Activated effector memory CD4-positive, alpha-beta T cell treated with anti-CD3 and anti-CD28 coated beads, Interleukin-2, amount 50 U/mL, for 16 hours (primary cell): ENCODE results near the gene GALK2.
"Not testable (repeated sequence)": the region's sequence is repeated elsewhere in the genome, so short reads cannot be mapped to it uniquely, and the experiment has no call there.

Experiments used
- DNase-seq: peaks from one replicate; pipeline ENCODE4 v3.0.0-alpha.2; 2020

GALK2 gene

GRCh38 chr15:49168016-49168415 lies 2.0 kb upstream of the GALK2 start:
- no peak for DNase-seq

DNA sequence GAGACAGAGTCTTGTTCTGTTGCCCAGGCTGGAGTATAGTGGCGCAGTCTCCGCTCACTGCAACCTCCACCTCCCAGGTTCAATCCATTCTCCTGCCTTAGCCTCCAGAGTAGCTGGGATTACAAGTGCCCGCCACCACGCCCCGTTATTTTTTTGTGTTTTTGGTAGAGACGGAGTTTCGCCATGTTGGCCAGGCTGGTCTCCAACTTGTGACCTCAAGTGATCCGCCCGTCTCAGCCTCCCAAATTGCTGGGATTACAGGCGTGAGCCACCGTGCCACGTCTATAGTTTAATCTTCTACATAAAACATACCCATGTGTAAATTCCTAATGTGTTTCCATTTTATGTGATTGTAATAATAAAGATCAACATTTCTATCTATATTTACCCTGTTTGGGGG lies 1.7 kb downstream of the GALK2 start:
- no peak for DNase-seq

DNA sequence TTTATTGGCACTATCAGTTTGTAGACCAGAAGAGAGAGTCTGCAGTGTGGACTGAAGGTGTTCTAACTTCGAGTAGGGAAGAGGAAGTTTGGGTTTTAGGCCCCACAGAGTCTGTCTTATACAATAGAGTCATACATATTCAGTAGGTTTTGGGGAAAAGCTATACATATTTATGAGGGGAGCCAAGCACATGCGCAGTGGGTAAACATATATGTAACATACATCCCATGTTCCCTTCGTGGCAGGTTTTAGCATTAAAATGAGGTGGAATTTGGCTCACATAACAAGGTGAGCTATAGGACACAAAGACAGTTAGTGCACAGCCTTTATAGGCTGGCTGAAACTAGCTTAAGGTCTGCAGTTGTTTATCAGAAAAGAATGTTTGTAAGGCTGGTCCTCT lies 4.9 kb downstream of the GALK2 start:
- no peak for DNase-seq

DNA sequence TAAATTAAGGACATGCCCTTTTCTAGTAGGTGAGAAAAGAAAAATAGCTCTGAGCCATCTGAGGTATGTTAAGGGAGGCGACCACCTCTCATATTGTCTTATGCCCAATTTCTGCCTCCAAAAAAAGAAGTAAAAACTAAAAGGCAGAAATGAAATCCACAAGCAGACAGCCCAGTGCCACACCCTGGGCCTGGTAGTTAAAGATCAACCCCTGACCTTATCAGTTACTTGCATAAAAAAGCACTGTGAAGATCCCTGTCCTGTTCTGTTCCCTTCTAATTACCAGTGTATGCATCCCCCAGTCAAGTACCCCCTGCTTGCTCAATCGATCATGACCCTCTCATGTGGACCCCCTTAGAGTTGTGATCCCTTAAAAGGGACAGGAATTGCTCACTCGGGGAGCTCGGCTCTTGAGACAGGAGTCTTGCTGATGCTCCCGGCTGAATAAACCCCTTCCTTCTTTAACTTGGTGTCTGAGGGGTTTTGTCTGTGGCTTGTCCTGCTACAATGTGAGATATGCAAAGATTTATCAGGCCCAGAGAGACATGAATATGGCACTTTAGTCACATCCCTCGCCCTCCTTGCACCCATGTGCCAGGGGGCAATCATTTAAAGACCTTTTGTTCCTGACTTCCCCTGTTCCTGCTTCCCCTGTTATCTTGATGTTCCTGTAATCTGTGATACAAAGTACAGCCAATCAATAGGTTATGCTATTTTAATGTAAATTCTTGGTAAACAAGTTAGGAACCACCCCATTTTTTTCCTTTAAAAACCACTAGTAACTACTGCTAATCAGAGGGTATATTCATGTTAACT lies 5.7 kb downstream of the GALK2 start:
- DNase-seq: not testable (repeated sequence)

DNA sequence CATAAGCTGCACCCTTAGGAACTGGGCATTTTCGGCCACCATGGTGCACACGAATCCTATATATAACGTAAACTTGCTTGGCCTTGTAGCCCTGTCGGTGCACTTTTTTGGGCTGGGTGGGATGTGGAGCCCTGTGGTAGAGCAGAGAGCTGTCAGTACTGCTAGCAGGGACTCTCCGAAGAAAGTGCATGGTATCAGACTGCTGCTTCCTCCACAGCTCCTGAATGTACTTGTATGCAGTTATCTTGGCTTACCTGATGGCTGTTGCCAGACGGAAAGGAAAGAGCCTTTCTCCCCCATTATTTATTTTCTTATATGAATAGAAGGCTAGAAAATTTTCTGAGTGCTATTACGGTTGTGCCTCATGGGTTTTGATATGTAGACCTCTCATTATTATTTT lies 8.4 kb downstream of the GALK2 start:
- no peak for DNase-seq

DNA sequence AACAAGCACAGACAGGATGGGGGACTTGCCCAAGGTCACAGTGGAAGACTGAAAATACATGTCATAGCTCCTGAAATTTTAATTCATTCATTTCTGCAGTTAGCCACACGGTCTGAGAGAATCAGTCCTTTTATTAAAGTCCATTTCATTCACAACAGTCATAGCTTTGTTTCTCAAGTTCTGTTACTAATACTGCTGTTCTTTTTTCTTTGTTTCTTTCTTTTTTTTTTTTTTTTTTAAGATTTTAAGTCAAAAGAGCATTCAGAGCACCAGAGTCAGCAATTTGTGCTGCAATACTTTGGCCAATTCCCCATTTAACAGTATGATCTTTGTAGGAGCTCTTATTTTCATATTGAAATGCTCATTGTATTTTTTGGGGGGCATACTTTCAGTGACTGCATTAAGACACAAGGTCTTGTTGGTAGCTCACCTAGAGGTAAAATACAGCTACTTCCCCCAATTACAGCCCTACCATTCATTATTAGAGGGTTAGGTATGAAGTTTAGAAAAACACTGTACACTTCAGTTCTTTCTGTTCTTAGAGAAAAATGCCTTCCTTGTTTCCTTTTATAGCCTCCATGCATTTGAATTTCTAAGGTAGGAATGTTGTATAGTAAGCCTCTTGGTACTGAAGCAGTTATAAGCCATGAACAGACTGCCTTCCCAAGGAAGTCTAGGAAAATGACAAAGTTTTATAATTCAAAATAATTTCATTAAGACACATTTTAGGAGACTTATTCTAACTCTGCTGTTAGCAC lies 9.6 kb downstream of the GALK2 start:
- no peak for DNase-seq

DNA sequence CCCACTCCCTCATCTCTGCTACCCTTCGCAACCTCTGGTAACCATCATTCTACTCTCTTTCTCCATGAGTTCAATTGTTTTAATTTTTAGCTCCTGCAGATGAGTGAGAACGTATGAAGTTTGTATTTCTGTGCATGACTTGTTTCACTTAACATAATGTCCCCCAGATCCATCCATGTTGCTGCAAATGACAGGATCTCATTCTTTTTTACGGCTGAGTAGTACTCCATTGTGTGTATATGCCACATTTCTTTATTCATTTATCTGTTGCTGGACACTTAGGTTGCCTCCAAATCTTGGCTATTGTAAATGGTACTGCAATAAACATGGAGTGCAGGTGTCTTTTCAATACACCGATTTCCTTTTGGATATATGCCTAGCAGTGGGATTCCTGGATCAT lies 12.1 kb downstream of the GALK2 start:
- no peak for DNase-seq

DNA sequence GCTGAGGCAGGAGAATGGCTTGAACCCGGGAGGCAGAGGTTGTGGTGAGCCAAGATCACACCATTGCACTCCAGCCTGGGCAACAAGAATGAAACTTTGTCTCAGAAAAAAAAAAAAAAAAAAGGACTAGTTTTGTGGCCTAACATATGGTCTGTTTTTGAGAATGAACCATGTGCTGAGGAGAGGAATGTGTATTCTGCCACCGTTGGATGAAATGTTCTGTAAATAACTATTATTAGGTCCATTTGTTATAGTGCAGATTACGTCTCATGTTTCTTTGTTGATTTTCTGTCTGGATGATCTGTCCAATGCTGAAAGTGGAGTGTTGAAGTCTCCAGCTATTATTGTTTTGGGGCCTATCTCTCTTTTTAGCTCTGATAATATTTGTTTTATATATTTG lies 13.7 kb downstream of the GALK2 start:
- DNase-seq: not testable (repeated sequence)

DNA sequence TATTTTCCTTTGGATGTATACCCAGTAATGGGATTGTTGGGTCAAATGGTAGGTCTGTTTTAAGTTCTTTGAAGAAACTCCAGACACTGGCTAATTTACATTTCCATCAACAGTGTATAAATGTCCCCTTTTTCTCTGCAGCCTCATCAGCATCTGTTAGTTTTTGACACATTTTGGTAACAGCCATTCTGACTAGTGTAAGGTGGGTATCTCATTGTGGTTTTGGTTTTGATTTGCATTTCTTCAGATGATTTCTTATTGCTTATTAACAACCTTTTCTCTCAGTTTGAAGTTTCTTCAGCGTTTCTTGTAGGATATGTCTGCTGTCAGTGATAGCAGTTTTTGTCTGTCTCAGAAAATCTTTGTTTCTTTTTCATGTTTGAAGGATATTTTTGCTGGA lies 15.4 kb downstream of the GALK2 start:
- DNase-seq: no peak

DNA sequence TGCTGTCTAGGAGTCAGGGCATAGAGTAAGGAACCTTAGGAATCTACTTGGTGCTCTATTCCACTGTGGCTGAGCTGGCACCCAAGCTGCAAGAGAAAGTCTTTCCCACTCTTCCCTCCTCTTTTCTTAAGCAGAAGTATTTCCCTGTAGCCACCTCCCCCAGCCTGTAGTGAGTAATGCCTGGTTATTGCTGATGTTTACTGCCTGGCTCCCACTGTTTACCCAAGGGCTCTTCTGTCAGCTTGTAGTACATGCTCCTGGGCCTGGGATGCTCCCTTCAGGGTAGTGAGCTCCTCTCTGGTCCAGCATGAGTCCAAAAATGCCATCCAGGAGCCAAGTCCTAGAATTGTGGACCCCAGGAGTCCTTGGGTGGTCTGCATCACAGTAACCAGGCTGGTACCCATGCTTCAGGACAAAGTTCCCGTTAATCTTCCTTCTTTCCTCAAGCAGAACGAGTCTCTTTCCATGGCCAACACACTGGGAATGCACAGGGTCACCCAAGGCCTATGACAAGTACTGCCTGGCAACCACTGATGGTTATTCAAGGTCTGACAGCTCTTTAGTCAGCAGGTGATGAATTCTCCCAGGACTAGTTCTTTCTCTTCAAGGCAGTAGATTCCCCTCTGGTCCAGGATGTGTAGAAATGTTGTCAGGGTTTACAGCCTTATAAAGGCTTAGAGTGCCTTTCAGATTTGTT lies 17.6 kb downstream of the GALK2 start:
- no peak for DNase-seq

DNA sequence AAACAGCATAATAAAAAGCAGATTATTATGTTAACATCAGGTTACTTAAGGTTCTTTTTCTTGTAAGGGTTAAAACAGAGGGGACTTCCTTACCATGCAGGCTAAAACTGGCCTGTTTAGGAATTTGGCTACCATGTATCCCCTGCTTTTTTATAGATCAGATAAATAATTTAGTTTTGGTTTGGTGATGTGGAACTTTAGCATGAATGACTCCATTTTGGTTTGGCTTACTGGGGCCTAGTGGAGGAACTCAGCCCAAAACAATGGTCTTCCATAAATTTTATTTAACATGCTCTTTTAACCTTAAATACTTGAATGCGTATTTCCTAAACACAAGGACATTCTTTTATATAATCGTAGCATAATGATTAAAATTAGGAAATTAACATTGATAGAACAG lies 18.9 kb downstream of the GALK2 start:
- DNase-seq: no peak

GRCh38 chr15:49189631-49190030 lies 19.6 kb downstream of the GALK2 start:
- DNase-seq: no peak

DNA sequence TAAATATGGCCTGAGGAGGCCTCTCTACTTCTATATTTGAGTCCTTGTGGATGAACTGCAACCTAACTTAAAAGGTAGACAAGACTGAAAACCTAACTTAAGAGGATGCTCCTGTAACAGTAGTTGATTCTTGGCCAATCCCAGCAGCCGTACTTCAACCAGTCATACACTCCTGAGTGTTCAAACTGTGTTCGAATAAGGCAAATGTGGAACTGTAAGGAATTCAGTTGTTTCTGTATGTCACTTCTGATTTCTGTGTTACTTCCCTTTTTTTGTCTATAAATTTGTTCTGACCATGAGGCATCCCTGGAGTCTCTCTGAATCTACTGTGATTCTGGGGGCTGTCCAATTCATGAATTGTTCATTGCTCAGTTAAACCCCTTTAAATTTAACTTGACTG lies 20.5 kb downstream of the GALK2 start:
- no peak for DNase-seq

DNA sequence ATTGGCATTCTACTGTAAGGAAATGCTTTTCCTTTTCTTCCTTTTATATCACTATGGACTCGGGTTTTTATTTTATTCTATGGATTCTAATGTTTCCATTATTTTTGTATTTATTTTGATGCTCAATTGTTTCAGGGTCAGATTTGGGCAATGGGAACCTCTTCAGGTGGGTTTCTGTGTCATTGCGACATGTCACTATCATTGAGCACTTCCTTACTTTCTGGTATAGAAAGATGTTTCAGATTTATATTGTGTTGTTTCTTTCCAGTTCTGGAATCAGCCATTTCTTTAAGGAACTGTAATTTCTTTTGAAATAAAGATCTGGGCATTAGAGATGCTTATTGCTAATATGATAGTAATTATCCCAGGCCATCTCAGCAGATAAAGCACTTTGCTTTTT lies 21.8 kb downstream of the GALK2 start:
- DNase-seq: no peak

DNA sequence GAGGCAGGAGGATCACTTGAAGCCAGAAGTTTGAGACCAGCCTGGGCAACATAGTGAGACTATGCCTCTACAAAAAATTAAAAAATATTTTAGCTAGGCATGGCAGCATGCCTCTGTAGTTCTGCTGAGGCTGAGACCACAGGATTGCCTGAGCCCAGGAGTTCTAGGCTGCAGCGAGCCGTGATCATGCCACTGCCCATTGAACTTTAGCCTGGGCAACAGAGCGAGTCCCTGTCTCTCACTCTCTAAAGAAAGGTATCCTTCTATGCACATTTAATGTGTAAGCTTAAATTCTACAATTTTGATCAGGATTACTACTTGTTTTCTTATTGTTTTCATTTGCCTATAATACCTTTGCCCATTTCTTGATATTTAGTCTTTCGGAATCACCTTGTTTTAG lies 26.8 kb downstream of the GALK2 start:
- DNase-seq: no peak

GRCh38 chr15:49199666-49200065 lies 29.6 kb downstream of the GALK2 start:
- DNase-seq: no peak

- DNase-seq: no peak
Measured at GRCh38 chr15:49200347-49200746, 30.3 kb downstream of the GALK2 start.

GRCh38 chr15:49208102-49208501 lies 38.1 kb downstream of the GALK2 start:
- not testable (repeated sequence) for DNase-seq

GRCh38 chr15:49212897-49213296 lies 42.9 kb downstream of the GALK2 start:
- DNase-seq: no peak

DNA sequence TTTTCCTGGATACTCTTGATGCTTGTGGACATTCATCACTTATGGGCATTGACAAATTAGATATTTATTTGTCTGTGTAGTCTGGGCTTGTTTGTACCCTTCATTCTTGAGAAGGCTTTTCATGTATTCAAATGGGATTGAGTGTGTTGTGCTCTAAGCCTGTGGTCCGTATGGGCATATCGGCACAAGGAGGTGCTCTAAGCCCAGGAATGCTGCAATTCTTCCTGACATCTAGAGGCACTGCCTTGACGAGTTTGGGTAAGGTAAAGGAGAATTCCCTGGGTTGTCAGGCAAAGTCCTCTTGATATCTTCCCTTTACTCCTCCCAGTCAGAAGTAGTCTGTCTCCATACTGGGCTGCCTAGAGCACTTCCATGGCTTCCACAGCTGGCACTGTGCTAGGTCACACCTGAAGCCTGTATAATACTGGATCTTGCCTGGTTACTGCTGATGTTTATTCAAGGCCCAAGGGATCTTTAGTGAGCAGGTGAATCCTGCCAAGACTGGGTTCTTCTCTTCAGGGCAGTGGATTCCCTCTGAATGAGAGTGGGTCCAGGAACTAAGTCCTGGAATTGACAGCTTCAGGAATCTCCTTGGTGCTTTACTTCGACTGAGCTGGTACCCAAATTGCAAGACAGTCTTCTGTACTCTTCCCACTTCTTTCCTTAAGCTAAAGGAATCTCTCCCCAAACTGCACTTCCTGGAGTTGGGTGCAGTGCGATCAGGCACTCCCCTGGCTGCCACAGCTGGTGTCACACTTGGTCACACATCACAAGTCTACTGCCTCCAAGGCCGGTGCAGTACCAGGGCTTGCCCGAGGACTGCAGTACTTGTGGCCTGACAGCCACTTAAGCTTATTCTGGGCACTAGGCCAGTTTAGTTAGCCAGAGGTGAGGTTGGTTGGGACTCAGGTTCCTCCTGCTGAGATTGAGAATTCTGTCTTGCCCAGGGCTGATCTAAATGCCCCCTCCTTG lies 46.0 kb downstream of the GALK2 start:
- no peak for DNase-seq

DNA sequence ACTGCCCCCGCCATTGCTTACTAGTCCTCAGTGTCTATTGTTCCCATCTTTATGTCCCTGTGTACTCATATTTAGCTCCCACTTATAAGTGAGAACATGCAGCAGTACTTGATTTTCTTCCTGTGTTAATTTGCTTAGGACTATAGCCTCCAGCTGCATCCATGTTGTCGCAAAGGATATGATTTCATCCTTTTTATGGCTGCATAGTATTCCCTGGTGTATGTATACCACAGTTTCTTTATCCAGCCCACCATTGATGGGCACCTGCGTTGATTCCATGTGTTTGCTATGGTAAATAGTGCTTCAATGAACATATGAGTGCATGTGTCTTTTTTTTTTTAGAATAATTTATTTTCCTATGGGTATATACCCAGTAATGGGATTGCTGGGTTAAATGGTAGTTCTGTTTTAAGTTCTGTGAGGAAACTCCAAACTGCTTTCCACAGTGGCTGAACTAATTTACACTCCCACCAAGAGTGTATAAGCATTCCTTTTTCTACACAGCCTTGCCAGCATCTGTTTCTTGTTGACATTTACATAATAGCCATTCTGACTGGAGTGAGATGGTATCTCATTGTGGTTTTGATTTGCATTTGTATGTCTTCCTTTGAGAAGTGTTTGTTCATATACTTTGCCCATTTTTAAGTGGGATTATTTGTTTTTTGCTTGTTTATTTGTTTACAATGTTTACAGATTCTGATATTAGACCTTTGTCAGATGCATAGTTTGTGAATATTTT lies 53.7 kb downstream of the GALK2 start:
- no peak for DNase-seq
